Natural killer cell (primary cell): Measurements from ENCODE around the gene PHEX. TPM values are rescaled to one million over a fixed set of nuclear protein-coding genes. Genes with fewer than 3 reads are reported as not detected.
"Not testable (repeated sequence)": the region's sequence is repeated elsewhere in the genome, so short reads cannot be mapped to it uniquely, and the experiment has no call there.

ENCODE experiments used
- ATAC-seq, 3 donors: fragments of 150-1000 bp in 2 of 3; fragments of 200-7000 bp in 1 of 3; cut with Tn5 transposase; 1 replicate in 1 of 3; 2 replicates in 2 of 3; pipeline ENCODE4 v1.10.0; 2021; ENCODE audit warnings: mild to moderate bottlenecking in 2 of 3, moderate library complexity in 2 of 3
- DNase-seq, 2 donors: peaks; one replicate each; pipeline versions ENCODE4 v3.0.0 to v3.0.0-alpha.2; 2013 to 2021; ENCODE audit warnings: mixed read lengths in 1 of 2
- H3K27ac ChIP-seq: one replicate; pipeline ENCODE4 v1.5.1; 2013; ENCODE audit warnings: mild to moderate bottlenecking, low read length
- H3K27me3 ChIP-seq: one replicate; pipeline ENCODE4 v1.6.1; 2013; ENCODE audit warnings: low read length; ENCODE audit not compliant: control insufficient read depth, insufficient read depth
- H3K36me3 ChIP-seq: one replicate; pipeline ENCODE4 v1.6.1; 2013; ENCODE audit warnings: low read length; ENCODE audit not compliant: control insufficient read depth, insufficient read depth
- H3K4me1 ChIP-seq: one replicate; pipeline ENCODE4 v1.6.1; 2013; ENCODE audit warnings: low read length; ENCODE audit not compliant: control insufficient read depth, insufficient read depth
- H3K4me3 ChIP-seq: one replicate; pipeline ENCODE4 v1.5.1; 2013; ENCODE audit warnings: low read length
- H3K9me3 ChIP-seq: one replicate; pipeline ENCODE4 v1.6.1; 2013; ENCODE audit warnings: low read length; ENCODE audit not compliant: control insufficient read depth, insufficient read depth
- H3K27ac Mint-ChIP-seq, 2 donors: one replicate each; pipeline ENCODE4 v1.8.0; 2022; ENCODE audit warnings: mild to moderate bottlenecking in 2 of 2, mixed read lengths in 2 of 2, moderate library complexity in 1 of 2
- H3K27me3 Mint-ChIP-seq, 2 donors: one replicate each; pipeline ENCODE4 v1.8.0; 2022; ENCODE audit warnings: low read depth in 2 of 2, mixed read lengths in 2 of 2
- H3K36me3 Mint-ChIP-seq: one replicate; pipeline ENCODE4 v1.8.0; 2022; ENCODE audit warnings: mixed read lengths
- H3K4me1 Mint-ChIP-seq, 2 donors: one replicate each; pipeline ENCODE4 v1.8.0; 2022; ENCODE audit warnings: mixed read lengths in 2 of 2
- H3K4me3 Mint-ChIP-seq: one replicate; pipeline ENCODE4 v1.8.0; 2022; ENCODE audit warnings: mild to moderate bottlenecking, moderate library complexity, mixed read lengths
- H3K9me3 Mint-ChIP-seq, 2 donors: one replicate each; pipeline ENCODE4 v1.8.0; 2022; ENCODE audit warnings: mixed read lengths in 2 of 2
- WGBS: methylation state at CpG from one replicate; pipeline ENCODE4 v1.1.7; 2013; ENCODE audit warnings: missing lambda C conversion rate; ENCODE audit not compliant: insufficient coverage; 5-methylcytosine and 5-hydroxymethylcytosine counted together
- intact Hi-C: fragments of 100-400 bp; cut with micrococcal nuclease; formaldehyde crosslinking; loops from one replicate; pipeline ENCODE4 v1.14.2; 2022
- total RNA-seq, 4 donors: library from RNA; stranded (reverse); fragments of 120-200 nt in 1 of 4; gene quantifications; one replicate each; pipeline versions ENCODE4 v1.2.3 to v1.2.4, GENCODE V29; 2013 to 2022
- TF ChIP-seq, protein P1 (sequence below): fragments of 200-600 bp; IDR thresholded peaks from one replicate; pipeline ENCODE4 v1.8.0; 2022; ENCODE audit warnings: antibody characterized with exemption

The PHEX gene
- total RNA-seq, 3 donors from 2014 or later (not counting 1 experiment from before 2014, with no cell fraction given) = 0.10 to 0.54 (median 0.25) TPM

DNA sequence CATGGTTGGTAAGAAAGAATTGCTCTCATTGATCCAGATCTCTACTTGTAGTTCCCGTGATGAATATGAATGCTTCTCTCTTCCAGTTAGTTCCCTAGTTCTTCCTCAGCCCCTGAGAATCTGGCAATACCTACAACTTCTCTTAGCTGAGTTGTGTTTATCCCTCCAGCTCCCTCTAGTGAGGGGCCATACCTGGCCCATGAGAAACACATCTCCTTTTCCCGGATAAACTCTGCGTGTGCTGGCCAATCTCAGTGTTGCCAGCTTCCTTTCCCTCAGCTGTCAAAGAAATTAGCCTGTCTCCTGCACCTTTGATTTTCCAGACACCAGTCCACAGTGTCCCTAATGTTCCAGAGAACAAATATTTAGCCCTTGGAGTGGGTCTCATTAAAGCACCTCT, 246.2 kb downstream of the PHEX start:
- ATAC-seq = no peak
- Mint-ChIP-seq H3K36me3 (no peaks in the 10 kb centered on the region), H3K4me1 (no peaks in the 10 kb centered on the region), H3K27me3 (no peaks in the 10 kb centered on the region), H3K4me3 (no peak overlapping the region), H3K9me3 (peaks cover 4 to 9% of the 10 kb centered on the region in 2 donors), H3K27ac (no peak overlapping the region)
- TF ChIP-seq, protein P1, sequence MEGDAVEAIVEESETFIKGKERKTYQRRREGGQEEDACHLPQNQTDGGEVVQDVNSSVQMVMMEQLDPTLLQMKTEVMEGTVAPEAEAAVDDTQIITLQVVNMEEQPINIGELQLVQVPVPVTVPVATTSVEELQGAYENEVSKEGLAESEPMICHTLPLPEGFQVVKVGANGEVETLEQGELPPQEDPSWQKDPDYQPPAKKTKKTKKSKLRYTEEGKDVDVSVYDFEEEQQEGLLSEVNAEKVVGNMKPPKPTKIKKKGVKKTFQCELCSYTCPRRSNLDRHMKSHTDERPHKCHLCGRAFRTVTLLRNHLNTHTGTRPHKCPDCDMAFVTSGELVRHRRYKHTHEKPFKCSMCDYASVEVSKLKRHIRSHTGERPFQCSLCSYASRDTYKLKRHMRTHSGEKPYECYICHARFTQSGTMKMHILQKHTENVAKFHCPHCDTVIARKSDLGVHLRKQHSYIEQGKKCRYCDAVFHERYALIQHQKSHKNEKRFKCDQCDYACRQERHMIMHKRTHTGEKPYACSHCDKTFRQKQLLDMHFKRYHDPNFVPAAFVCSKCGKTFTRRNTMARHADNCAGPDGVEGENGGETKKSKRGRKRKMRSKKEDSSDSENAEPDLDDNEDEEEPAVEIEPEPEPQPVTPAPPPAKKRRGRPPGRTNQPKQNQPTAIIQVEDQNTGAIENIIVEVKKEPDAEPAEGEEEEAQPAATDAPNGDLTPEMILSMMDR = no peak
- intact Hi-C loops = no loop called here
- no peak for DNase-seq
- Histone ChIP-seq H3K9me3 (no peaks in the 10 kb centered on the region), H3K4me3 (no peak overlapping the region), H3K27ac (no peak overlapping the region), H3K4me1 (no peaks in the 10 kb centered on the region), H3K27me3 (no peaks in the 10 kb centered on the region), H3K36me3 (no peaks in the 10 kb centered on the region)
- WGBS = 54% methylated on average over 3 of the region's 3 CpGs

DNA sequence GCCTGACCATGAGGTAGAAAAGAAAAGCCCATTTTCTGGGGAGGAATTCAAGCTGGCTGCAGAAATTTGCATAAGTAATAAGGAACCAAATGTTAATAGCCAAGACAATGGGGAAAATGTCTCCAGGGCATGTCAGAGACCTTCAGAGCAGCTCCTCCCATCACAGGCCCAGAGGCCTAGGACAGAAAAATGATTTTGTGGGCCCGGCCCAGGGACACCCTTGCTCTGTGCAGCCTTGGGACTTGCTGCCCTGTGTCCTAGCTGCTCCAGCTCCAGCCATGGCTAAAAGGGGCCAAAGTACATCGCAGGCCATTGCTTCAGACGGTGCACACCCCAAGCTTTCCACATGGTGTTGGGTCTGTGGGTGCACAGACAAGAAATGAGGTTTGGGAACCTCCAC, 257.1 kb downstream of the PHEX start:
- 85% methylated on average over 3 of the region's 3 CpGs for WGBS
- H3K27ac ChIP-seq, H3K36me3 Mint-ChIP-seq, H3K4me1 ChIP-seq, H3K9me3 ChIP-seq, DNase-seq, ATAC-seq, H3K36me3 ChIP-seq, H3K27me3 ChIP-seq, H3K27me3 Mint-ChIP-seq, H3K4me1 Mint-ChIP-seq, H3K9me3 Mint-ChIP-seq, H3K4me3 ChIP-seq, H3K27ac Mint-ChIP-seq, H3K4me3 Mint-ChIP-seq, intact Hi-C loops: not testable (repeated sequence)

DNA sequence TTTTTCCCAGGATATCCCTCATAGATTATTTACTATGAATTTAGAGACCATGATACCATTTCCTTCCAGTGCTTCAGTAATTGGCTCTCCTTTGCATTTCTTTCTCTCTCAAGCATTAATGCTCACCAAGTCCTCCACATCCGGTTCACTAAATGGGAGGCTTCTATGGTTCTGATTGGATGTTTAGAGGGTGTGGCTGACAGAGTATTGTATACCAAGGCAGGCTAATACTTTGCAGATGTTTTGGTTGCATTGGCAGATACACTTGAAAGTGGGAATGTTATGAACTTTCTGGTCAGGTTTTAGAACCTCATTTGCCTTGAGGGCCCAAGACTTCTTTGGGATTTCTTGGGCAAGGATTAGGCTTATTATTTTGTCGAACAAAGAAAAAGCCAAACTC, 264.7 kb downstream of the PHEX start:
- Mint-ChIP-seq H3K27me3 (no peaks in the 10 kb centered on the region), H3K4me1 (no peaks in the 10 kb centered on the region), H3K9me3 (peaks cover 2 to 3% of the 10 kb centered on the region in 2 donors), H3K4me3 (no peak overlapping the region), H3K36me3 (no peaks in the 10 kb centered on the region), H3K27ac (no peak overlapping the region)
- TF ChIP-seq, protein P1 = no peak
- DNase-seq (no peak), ATAC-seq (no peak)
- Histone ChIP-seq H3K4me1 (no peaks in the 10 kb centered on the region), H3K27me3 (no peaks in the 10 kb centered on the region), H3K36me3 (no peaks in the 10 kb centered on the region), H3K27ac (no peak overlapping the region), H3K9me3 (no peaks in the 10 kb centered on the region), H3K4me3 (no peak overlapping the region)
- WGBS = 80% methylated on average over 1 of the region's 2 CpGs
- intact Hi-C loops = no loop called here

DNA sequence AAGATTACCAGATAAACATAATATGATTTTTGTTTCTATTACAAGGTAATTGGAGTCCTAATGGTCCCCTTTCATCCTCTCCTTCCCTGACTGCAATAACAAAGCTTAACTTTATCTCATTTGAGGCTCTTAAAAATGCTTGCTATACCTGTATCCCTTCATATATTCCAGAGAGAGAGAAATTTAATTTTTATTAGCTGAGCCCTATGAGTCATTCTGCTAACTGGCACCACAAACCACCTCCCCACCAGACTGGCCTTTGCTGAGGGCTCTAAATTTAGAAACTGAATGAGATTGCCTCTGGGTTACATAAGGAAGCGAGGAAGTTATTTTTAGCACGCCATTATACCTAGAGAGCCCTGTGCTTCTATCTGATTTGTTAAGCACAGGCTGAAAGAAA, 268.0 kb downstream of the PHEX start:
- no peaks in the 10 kb centered on the region for H3K27me3 Mint-ChIP-seq
- DNase-seq = no peak
- H3K36me3 ChIP-seq = no peaks in the 10 kb centered on the region
- H3K4me1 ChIP-seq = no peaks in the 10 kb centered on the region
- no peaks in the 10 kb centered on the region for H3K9me3 ChIP-seq
- no peak for ATAC-seq
- no peaks in the 10 kb centered on the region for H3K36me3 Mint-ChIP-seq
- no peaks in the 10 kb centered on the region for H3K27me3 ChIP-seq
- no peak overlapping the region for H3K27ac ChIP-seq
- intact Hi-C loops = no loop called here
- 0% methylated on average over 2 of the region's 2 CpGs for WGBS
- H3K9me3 Mint-ChIP-seq = peaks cover 0 to 2% of the 10 kb centered on the region in 2 donors
- no peak overlapping the region for H3K27ac Mint-ChIP-seq
- TF ChIP-seq, protein P1 = no peak
- no peak overlapping the region for H3K4me3 ChIP-seq
- no peak overlapping the region for H3K4me3 Mint-ChIP-seq
- no peaks in the 10 kb centered on the region for H3K4me1 Mint-ChIP-seq

Other genes with a start within 250 kb of the PHEX start
- gene MBTPS2, start 192.7 kb upstream of the PHEX start, total RNA-seq = 1 to 10 TPM; 5.0 to 7.5 (median 5.6) TPM
- 1 to 10 TPM in 2 of 3 donors, under 1 TPM in 1; 0.92 to 1.9 (median 1.2) TPM for gene YY2, start 176.3 kb upstream of the PHEX start, total RNA-seq
- gene SMS, start 91.6 kb upstream of the PHEX start, total RNA-seq = 10 to 100 TPM; 14.9 to 19.4 (median 18.6) TPM
- gene CBLL2, start 240.6 kb downstream of the PHEX start, total RNA-seq = not detected